GM23338 (cell line): Measurements from ENCODE around the gene UBE3A. TPM values are rescaled to one million over a fixed set of nuclear protein-coding genes. Genes with fewer than 3 reads are reported as not detected.

Experiments
- ATAC-seq: fragments of 200-7000 bp; cut with Tn5 transposase; 3 replicates; pipeline ENCODE4 v1.9.1; 2020
- DNase-seq: peaks from one replicate; pipeline ENCODE4 v3.0.0-alpha.2; 2015; ENCODE audit warnings: low spot score
- H2AFZ ChIP-seq: fragments of 200-600 bp; sonication (generic); 2 replicates; pipeline ENCODE4 v1.8.0; 2016; ENCODE audit warnings: antibody characterized with exemption, mild to moderate bottlenecking, moderate library complexity
- H3F3A ChIP-seq: fragments of 200-600 bp; sonication (generic); replicated peaks from 2 replicates; pipeline ENCODE4 v1.8.0; 2017; ENCODE audit warnings: antibody characterized with exemption, mixed run types, low read depth
- H3K27ac ChIP-seq: fragments of 200-600 bp; sonication (generic); 2 replicates; pipeline ENCODE4 v1.6.1; 2016; ENCODE audit warnings: low read depth
- H3K27me3 ChIP-seq: fragments of 200-600 bp; sonication (generic); 2 replicates; pipeline ENCODE4 v1.8.0; 2016; ENCODE audit warnings: mild to moderate bottlenecking, mixed run types, moderate library complexity; ENCODE audit not compliant: insufficient read depth
- H3K36me3 ChIP-seq: fragments of 200-600 bp; sonication (generic); 2 replicates; pipeline ENCODE4 v1.8.0; 2016; ENCODE audit warnings: mild to moderate bottlenecking; ENCODE audit not compliant: insufficient read depth
- H3K4me1 ChIP-seq: fragments of 200-600 bp; sonication (generic); 2 replicates; pipeline ENCODE4 v1.8.0; 2016; ENCODE audit warnings: mild to moderate bottlenecking, moderate library complexity; ENCODE audit not compliant: insufficient read depth
- H3K4me2 ChIP-seq: fragments of 200-600 bp; sonication (generic); 2 replicates; pipeline ENCODE4 v1.7.1; 2017; ENCODE audit warnings: mixed run types
- H3K4me3 ChIP-seq: fragments of 200-600 bp; sonication (generic); 2 replicates; pipeline ENCODE4 v1.6.1; 2016; ENCODE audit warnings: mixed run types
- H3K79me2 ChIP-seq: fragments of 200-600 bp; sonication (generic); replicated peaks from 2 replicates; pipeline ENCODE4 v1.8.0; 2017; ENCODE audit warnings: mild to moderate bottlenecking; ENCODE audit not compliant: insufficient read depth
- H3K9me2 ChIP-seq: fragments of 200-600 bp; sonication (generic); 2 replicates; pipeline ENCODE4 v1.8.0; 2017; ENCODE audit not compliant: insufficient read depth
- H4K20me1 ChIP-seq: fragments of 200-600 bp; sonication (generic); replicated peaks from 2 replicates; pipeline ENCODE4 v1.8.0; 2017; ENCODE audit warnings: mild to moderate bottlenecking; ENCODE audit not compliant: insufficient read depth
- H3K27ac Mint-ChIP-seq: 2 replicates; pipeline ENCODE4 v1.8.0; 2020; ENCODE audit warnings: inconsistent platforms, mild to moderate bottlenecking, moderate library complexity, mixed read lengths
- H3K27me3 Mint-ChIP-seq: 3 replicates; pipeline ENCODE4 v1.8.0; 2022; ENCODE audit warnings: low read depth, mild to moderate bottlenecking, moderate library complexity, mixed read lengths, inconsistent platforms; ENCODE audit not compliant: insufficient read depth, poor library complexity
- H3K36me3 Mint-ChIP-seq: 3 replicates; pipeline ENCODE4 v1.8.0; 2021; ENCODE audit warnings: low read depth, mild to moderate bottlenecking, inconsistent platforms, moderate library complexity, mixed read lengths
- H3K4me1 Mint-ChIP-seq: 3 replicates; pipeline ENCODE4 v1.8.0; 2020; ENCODE audit warnings: mild to moderate bottlenecking, inconsistent platforms, mixed read lengths
- H3K4me3 Mint-ChIP-seq: 3 replicates; pipeline ENCODE4 v1.8.0; 2021; ENCODE audit warnings: moderate library complexity, mild to moderate bottlenecking, inconsistent platforms, mixed read lengths
- H3K9me3 Mint-ChIP-seq: 3 replicates; pipeline ENCODE4 v1.8.0; 2020; ENCODE audit warnings: moderate library complexity, mild to moderate bottlenecking, inconsistent platforms, mixed read lengths
- CREB1 ChIP-seq: fragments of 250-450 bp; sonication (Bioruptor Pico); IDR thresholded peaks from 2 replicates; pipeline ENCODE4 v1.5.0; 2020; ENCODE audit warnings: low read depth, mild to moderate bottlenecking, moderate library complexity
- CTCF ChIP-seq, 2 experiments: fragments of 200-600 bp in 1 of 2; sonication (generic) in 1 of 2; conservative IDR thresholded peaks; 2 replicates each; pipeline versions ENCODE4 v1.5.1 to v1.6.1; 2016 to 2017; ENCODE audit warnings: antibody characterized with exemption in 2 of 2, low read depth in 2 of 2, mild to moderate bottlenecking in 2 of 2, moderate library complexity in 1 of 2
- ETS1 ChIP-seq: IDR thresholded peaks from 2 replicates; pipeline ENCODE4 v1.6.1; 2016; ENCODE audit warnings: antibody characterized with exemption
- EZH2 ChIP-seq: fragments of 200-600 bp; sonication (generic); IDR thresholded peaks from one replicate; pipeline ENCODE4 v1.8.0; 2017; ENCODE audit warnings: antibody characterized with exemption, mild to moderate bottlenecking, low read depth; ENCODE audit not compliant: unreplicated experiment
- EZH2phosphoT487 ChIP-seq: fragments of 200-600 bp; sonication (generic); IDR thresholded peaks from one replicate; pipeline ENCODE4 v1.8.1; 2018; ENCODE audit warnings: antibody characterized with exemption; ENCODE audit not compliant: unreplicated experiment
- JUNB ChIP-seq: IDR thresholded peaks from one replicate; pipeline ENCODE4 v1.6.1; 2016; ENCODE audit warnings: antibody characterized with exemption; ENCODE audit not compliant: unreplicated experiment
- NANOG ChIP-seq: IDR thresholded peaks from 2 replicates; pipeline ENCODE4 v1.6.1; 2016; ENCODE audit warnings: antibody characterized with exemption, borderline replicate concordance
- POLR2AphosphoS5 ChIP-seq: IDR thresholded peaks from 2 replicates; pipeline ENCODE4 v1.6.1; 2016; ENCODE audit warnings: antibody characterized with exemption, low read depth
- STAT1 ChIP-seq: IDR thresholded peaks from one replicate; pipeline ENCODE4 v1.6.1; 2016; ENCODE audit warnings: antibody characterized with exemption; ENCODE audit not compliant: unreplicated experiment
- ZNF331 ChIP-seq: fragments of 250-450 bp; sonication (Bioruptor Pico); IDR thresholded peaks from 2 replicates; pipeline ENCODE4 v1.5.0; 2020; ENCODE audit warnings: low read depth, mild to moderate bottlenecking, moderate library complexity
- ZNF462 ChIP-seq: fragments of 250-450 bp; sonication (Bioruptor Pico); IDR thresholded peaks from 2 replicates; pipeline ENCODE4 v1.5.0; 2020; ENCODE audit warnings: mild to moderate bottlenecking, moderate library complexity
- polyA plus RNA-seq: library from polyadenylated mRNA; unstranded; fragments of >200 nt; fragmentation: Nextera tagmentation; extraction: Ambion mirVana; gene quantifications from 2 replicates; pipeline ENCODE4 v1.2.1, GENCODE V29; 2016
- total RNA-seq: library from RNA; depleted of rRNA; stranded (reverse); fragments of >200 nt; shearing (Covaris generic); gene quantifications from 2 replicates; pipeline ENCODE4 v1.2.3, GENCODE V29; 2014

Gene UBE3A
- total and polyA plus RNA-seq, 2 experiments from 2014 or later, result 96.1 to 150 TPM

GRCh38 chr15:25394898-25395297, 43.9 kb downstream of the UBE3A start (continued):
- TF ChIP-seq NANOG, result no peak
- no peak for TF ChIP-seq POLR2AphosphoS5
- no peak for TF ChIP-seq JUNB
- TF ChIP-seq ETS1, result no peak
- no peak for TF ChIP-seq EZH2phosphoT487
- no peak for TF ChIP-seq CTCF (conservative IDR thresholded peaks at IDR 0.05; ENCODE audit: low read depth in 2 of 2)

GRCh38 chr15:25392806-25393205, 46.0 kb downstream of the UBE3A start:
- no peak overlapping the region for H3K4me2 ChIP-seq
- H3K4me1 Mint-ChIP-seq, result peaks cover 20% of the 10 kb centered on the region
- H3K9me2 ChIP-seq, result no peaks in the 10 kb centered on the region; the same call in 1 of the 2 replicates
- peaks cover 2% of the 10 kb centered on the region for H3K27me3 Mint-ChIP-seq
- ATAC-seq (no peak), DNase-seq (no peak)
- H4K20me1 ChIP-seq, result no peaks in the 10 kb centered on the region
- H3K4me3 ChIP-seq, result no peak overlapping the region
- H3K27me3 ChIP-seq, result no peaks in the 10 kb centered on the region
- H3K27ac Mint-ChIP-seq, result no peak overlapping the region
- H3K9me3 Mint-ChIP-seq, result no peaks in the 10 kb centered on the region
- H3K4me3 Mint-ChIP-seq, result no peak overlapping the region
- H3K4me1 ChIP-seq, result peaks cover 11% of the 10 kb centered on the region; the same call in 1 of the 2 replicates
- no peak overlapping the region for H2AFZ ChIP-seq
- no peaks in the 10 kb centered on the region for H3F3A ChIP-seq
- no peak overlapping the region for H3K27ac ChIP-seq
- H3K79me2 ChIP-seq, result peaks cover 93% of the 10 kb centered on the region
- H3K36me3 Mint-ChIP-seq, result peaks cover 13% of the 10 kb centered on the region; the same call in 2 of the 3 replicates
- no peaks in the 10 kb centered on the region for H3K36me3 ChIP-seq
- TF ChIP-seq EZH2, result no peak
- TF ChIP-seq ZNF462, result no peak
- TF ChIP-seq CREB1, result no peak
- no peak for TF ChIP-seq CTCF (conservative IDR thresholded peaks at IDR 0.05; ENCODE audit: low read depth in 2 of 2)
- TF ChIP-seq EZH2phosphoT487, result no peak
- TF ChIP-seq ZNF331 (CRISPR knock-in tag), result no peak
- TF ChIP-seq NANOG, result no peak
- TF ChIP-seq JUNB, result no peak
- no peak for TF ChIP-seq STAT1
